LNCaP clone FGC (cell line): ENCODE data around the gene PRKCQ.

Experiments
- DNase-seq: peaks from one replicate; pipeline ENCODE4 v3.0.0-alpha.2; 2011; ENCODE audit warnings: low read depth
- H3K4me3 ChIP-seq: 2 replicates; pipeline ENCODE4 v1.5.1; 2011; ENCODE audit warnings: mild to moderate bottlenecking, low read depth, low read length, control low read depth
- CTCF ChIP-seq: IDR thresholded peaks from 2 replicates; pipeline ENCODE4 v1.5.1; 2012; ENCODE audit warnings: mild to moderate bottlenecking; ENCODE audit not compliant: control insufficient read depth, insufficient read depth; ENCODE audit errors: extremely low read depth

Gene PRKCQ

GRCh38 chr10:6516929-6517284 lies 63.2 kb downstream of the PRKCQ start:
- no peak for TF ChIP-seq CTCF
- no peak overlapping the region for H3K4me3 ChIP-seq
- DNase-seq, result no peak

GRCh38 chr10:6516281-6516928 lies 63.7 kb downstream of the PRKCQ start:
- H3K4me3 ChIP-seq, result no peak overlapping the region
- no peak for TF ChIP-seq CTCF
- DNase-seq, result no peak

- H3K4me3 ChIP-seq, result no peak overlapping the region
- DNase-seq, result no peak
- no peak for TF ChIP-seq CTCF
Observed at GRCh38 chr10:6514844-6515780, 65.0 kb downstream of the PRKCQ start.

GRCh38 chr10:6514180-6514579 lies 65.9 kb downstream of the PRKCQ start:
- no peak for DNase-seq
- no peak overlapping the region for H3K4me3 ChIP-seq
- TF ChIP-seq CTCF, result no peak

GRCh38 chr10:6513476-6513875 lies 66.6 kb downstream of the PRKCQ start:
- no peak for TF ChIP-seq CTCF
- H3K4me3 ChIP-seq, result no peak overlapping the region
- DNase-seq, result no peak

- no peak for TF ChIP-seq CTCF
- no peak overlapping the region for H3K4me3 ChIP-seq
- no peak for DNase-seq
Observed at GRCh38 chr10:6512182-6512581, 67.9 kb downstream of the PRKCQ start.
